GM19463 (cell line): ENCODE measurements around the gene ACYP2.

Source experiments
- ATAC-seq: cut with Tn5 transposase; IDR thresholded peaks from one replicate; pipeline ENCODE4 v1.9.1; 2021; ENCODE audit warnings: mild to moderate bottlenecking, moderate library complexity; ENCODE audit not compliant: unreplicated experiment

Gene ACYP2

DNA sequence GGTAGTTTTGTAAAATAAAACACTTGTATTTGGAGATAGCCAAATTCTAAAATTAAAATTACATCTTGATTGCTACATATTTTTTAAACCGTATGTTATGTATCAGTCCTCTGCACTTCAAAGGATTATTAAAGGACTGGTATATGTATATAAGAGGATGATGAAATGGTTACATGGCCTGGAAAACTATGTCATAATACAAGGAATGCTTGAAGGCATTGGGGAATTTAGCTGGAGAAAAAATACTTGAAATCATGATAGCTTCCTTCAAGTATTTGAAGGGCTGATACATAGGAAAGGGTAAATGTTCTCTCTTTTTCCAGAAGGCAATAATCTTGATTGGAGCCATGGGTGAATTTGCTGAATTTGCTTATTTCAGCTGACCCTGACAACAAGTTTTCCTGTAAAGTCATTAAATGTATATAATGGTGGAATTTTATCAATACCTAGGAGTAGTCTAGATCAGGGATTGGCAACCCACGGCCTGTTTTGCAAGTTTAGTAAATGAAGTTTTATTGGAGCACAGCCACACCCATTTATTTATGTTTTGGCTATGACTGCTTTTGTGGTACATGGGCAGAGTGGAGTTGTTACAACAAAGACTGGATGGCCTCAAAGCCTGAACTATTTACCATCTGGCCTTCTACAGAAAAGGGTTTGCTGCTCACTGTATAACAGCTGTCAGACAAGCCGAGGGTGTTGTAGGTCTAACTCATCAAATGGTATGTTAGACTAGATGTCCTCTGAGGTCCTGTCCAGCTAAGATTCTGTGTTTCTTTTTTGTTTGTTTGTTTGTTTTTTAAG is 34.4 kb downstream of the ACYP2 start:
- ATAC-seq: no peak

DNA sequence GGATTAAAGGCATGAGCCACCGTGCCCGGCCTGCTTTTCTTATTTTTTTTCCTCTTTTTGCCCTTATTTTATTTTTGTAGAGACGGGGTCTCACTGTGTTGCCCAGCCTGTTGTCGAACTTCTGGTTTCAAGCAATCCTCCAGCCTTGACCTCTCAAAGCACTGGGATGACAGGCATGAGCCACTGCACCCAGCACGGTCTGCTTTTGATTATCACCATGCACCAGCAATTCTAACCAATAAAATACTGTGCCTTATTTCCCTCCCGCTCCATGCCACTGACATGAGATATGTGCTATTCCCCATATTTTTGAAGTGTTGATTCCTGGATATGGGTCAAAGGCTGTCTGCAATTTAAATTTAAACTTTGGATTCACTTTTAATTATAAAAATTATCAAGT is 42.9 kb downstream of the ACYP2 start:
- ATAC-seq: no peak

DNA sequence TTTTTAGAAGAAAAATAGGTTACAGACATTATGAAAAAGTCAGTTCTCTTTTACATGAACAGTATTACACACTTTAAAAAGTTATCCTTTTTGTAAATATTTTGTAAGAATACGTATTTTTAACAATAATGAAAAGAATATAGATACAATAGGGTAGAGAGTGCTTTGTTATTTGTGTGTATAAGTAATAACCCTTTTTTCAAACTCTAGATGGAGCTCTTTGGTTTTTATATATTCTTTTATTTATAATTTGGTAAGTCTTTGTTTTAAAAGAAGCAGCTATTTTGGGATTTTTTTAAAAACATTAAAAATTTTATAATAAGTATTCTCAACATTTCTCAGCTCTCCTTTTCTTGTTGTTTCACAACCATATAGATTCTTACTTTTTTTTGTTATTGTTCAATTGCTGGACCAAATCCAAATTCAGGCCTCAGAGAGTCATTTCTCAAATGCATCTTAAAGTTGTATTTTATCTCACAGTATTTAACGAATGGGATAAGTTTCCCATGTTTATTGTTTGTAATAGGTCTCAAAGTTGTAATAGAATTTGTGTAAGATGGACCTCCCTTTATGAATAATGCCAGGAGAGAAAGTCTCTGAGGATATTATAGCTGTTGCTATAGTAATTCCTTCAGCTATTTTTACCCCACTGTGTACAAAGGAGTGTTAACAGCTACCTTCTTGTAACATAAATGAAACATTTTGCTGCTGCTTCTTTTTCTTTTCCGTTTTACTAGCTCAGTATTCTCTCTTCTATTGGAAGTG is 46.4 kb downstream of the ACYP2 start:
- ATAC-seq: no peak

GRCh38 chr2:54164106-54164505 is 48.7 kb downstream of the ACYP2 start:
- no peak for ATAC-seq

- no peak for ATAC-seq
Measured at GRCh38 chr2:54166121-54166773, 50.8 kb downstream of the ACYP2 start.

DNA sequence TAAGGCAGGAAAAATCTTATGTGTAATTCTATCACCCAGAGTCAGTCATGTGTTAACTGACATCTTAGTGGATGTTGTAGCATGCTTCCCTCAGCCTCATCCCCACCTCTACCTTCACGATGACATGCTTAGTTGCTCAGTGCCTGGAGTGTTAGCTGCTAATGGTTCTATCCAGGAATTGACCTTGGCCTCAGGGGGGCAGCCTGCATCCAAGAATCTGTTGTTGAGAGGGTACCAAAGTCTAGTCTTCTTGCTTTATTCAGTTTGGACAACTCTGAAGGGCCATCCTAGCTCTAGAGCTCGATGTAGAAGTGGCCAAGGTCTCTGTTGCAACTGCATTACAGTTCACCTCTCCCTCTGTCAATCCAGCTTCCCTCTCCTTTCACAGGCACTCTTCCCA is 61.2 kb downstream of the ACYP2 start:
- ATAC-seq: no peak

DNA sequence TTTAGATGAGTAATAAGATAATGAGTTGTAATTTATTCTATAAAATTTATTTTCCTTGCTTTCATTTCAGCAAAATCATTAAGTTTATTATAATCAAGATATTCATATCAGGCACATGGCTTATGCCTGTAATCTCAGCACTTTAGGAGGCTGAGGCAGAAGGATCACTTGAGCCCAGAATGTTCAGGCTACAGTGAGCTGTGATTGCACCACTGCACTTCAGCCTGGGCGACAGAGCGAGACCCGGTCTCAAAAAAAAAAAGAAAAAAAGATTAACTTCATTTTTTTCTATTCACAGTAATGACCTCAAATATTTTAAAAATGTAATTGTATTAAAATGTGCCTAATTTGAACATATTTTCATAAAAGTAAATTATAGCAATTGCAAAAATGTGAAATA is 67.9 kb downstream of the ACYP2 start:
- no peak for ATAC-seq

GRCh38 chr2:54183972-54184371 is 68.6 kb downstream of the ACYP2 start:
- no peak for ATAC-seq

GRCh38 chr2:54185105-54185504 is 69.7 kb downstream of the ACYP2 start:
- no peak for ATAC-seq

DNA sequence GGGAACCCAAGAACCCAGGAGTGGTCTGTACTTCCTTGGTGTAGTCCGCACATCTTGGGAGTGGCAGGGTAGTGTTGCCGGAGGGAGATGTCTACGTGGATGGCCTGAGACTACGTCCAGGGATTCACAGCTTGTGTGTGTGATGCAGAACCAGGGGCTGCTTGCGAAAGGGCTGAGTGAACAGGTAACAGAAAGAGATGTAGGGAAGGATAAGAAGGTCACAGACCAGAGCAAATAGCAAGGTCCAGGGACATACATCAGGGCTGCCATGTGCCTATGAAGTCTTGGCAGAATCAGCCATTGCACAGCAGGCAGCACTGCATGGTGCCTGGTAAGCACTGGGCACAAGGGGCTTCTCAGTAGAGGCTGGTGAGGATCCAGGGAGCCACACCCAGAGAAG is 71.9 kb downstream of the ACYP2 start:
- ATAC-seq: no peak

DNA sequence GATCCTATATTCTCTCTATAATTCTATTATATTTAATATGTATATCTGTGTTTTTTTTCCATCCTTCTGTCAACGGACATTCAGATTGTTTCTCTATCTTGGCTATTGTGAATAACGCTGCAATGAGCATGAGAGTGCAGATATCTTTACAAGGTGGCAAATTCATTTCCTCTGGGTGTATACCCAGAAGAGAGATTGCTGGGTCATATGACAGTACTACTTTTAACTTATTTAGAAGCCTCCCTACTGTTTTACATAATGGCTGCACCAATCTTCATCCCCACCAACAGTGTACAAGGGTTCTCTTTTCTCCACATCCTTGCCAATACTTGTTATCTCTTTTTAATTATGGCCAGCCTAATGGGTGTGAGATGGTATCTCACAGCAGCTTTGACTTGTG is 74.1 kb downstream of the ACYP2 start:
- no peak for ATAC-seq

DNA sequence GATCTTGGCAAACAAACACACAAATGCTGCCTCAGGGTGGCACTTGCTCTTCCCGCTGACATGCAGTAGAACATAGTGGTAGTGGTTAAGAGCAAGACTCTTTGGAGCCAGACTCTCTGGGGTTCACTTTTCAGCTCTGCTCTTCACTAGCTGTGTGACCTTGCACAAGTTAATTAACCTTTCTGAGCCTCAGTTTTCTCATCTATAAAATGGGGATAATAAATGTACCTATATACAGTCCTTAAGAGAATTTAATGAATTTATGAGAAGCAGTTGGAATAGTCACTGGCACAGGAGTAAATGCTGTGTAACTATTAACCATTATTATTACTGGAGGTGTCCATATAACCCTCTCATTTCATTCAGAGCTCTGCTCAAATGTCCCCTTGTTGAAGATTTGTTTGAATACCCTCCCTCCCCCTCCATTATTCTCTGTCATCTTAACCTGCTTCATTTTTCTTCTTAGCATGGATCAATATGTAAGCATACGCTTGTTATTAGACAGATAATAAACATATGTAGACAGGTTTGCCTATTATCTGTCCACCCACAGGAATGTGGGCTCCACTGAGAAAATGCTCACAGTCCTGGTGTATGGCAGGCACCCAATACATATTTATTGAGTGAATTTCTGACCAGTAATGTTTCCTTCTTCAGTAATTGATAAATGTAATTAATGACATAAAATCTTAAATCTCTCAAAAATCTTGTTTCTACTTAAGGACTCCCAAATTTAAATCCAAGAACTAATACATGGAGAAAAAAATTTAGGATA is 76.1 kb downstream of the ACYP2 start:
- no peak for ATAC-seq

- no peak for ATAC-seq
Measured at GRCh38 chr2:54194761-54195750, 79.6 kb downstream of the ACYP2 start.

- ATAC-seq: no peak
Measured at GRCh38 chr2:54196646-54197045, 81.2 kb downstream of the ACYP2 start.

DNA sequence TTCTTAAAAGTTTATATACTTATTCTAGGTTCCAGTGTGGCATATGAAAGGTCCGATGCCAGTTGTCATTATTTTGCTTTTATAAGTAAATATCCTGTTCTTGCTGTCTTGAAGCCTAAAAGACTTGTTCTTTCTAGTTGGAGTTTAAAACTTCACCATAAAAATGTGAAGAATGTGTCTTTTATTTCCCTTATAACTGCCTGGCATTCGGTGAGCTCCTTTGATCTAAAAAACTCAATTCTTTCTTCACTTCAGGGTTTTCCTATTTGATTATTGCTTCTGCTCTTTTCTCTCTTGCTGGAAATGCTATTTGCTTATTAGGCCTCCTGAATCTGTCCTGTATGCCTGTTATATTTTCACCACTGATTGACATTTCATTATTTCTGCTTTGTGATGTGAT is 89.1 kb downstream of the ACYP2 start:
- no peak for ATAC-seq

- ATAC-seq: no peak
Measured at GRCh38 chr2:54206596-54206995, 91.2 kb downstream of the ACYP2 start.

DNA sequence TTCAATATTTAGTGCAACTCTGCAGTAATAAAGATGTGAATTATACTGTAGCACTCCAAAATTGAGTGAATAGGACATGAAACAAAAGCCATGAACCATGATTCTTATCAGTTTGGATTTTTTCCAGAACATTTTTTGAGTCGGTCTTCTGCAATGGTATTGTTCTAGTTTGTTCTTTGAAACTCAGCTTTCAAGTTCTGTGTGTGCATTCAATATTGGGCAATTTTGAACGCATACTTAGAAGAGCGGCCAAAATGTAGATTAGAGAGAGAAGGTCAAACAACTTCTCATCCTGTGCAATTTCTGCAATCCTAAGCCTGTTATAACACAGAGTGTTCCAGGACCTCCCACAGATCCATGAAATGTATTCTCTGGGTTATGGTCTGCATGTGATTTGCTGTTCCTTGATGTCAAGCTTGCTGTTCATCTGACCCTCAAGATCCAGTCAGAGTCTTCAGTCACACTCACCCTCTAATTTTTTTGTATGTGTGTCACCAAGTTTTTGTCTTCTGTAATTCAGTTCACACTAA is 92.3 kb downstream of the ACYP2 start:
- no peak for ATAC-seq

- no peak for ATAC-seq
Measured at GRCh38 chr2:54208364-54209240, 93.2 kb downstream of the ACYP2 start.

DNA sequence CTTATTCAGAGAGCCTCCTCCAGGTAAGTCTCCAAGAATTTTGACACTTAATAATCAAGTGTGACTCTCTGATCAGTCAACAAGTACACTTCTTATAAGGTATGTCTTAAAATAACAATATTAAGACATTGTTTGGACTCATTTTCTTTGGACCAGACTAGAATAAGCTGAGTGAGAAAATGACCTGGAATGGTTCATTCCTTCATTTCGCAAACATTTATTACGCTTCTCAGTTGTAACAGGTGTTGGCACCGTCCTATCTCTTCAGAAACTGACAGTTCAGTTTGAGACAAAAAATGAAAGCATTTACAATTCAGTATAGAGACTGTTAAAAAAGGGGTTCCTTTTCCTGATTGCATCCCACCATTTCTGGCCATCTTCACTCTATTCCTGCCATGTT is 94.0 kb downstream of the ACYP2 start:
- ATAC-seq: no peak
